Kidney (tissue), 14 donors: Measurements from ENCODE around the gene VPS16. TPM values are rescaled to one million over a fixed set of nuclear protein-coding genes. Genes with fewer than 3 reads are reported as not detected.

Experiments
- DNase-seq, 5 donors: peaks; one replicate each; pipeline ENCODE4 v3.0.0-alpha.2; 2013 to 2020
- FAIRE-seq: peaks from 2 replicates; lab custom pipeline; 2012; peaks lifted over from hg19 to GRCh38; lab: Jason Lieb, UNC
- H3K27ac ChIP-seq, 2 donors: one replicate each; pipeline ENCODE4 v1.7.0; 2013; ENCODE audit warnings: low read depth in 2 of 2, low read length in 2 of 2, inconsistent platforms in 1 of 2
- H3K27me3 ChIP-seq: one replicate; pipeline ENCODE4 v1.7.1; 2013; ENCODE audit warnings: low read length, inconsistent platforms; ENCODE audit not compliant: control insufficient read depth, insufficient read depth
- H3K36me3 ChIP-seq, 3 donors: one replicate each; pipeline versions ENCODE4 v1.7.0 to v1.7.1; 2013; ENCODE audit warnings: low read length in 3 of 3, control low read depth in 1 of 3, inconsistent platforms in 1 of 3; ENCODE audit not compliant: insufficient read depth in 3 of 3, control insufficient read depth in 2 of 3
- H3K4me1 ChIP-seq, 3 donors: one replicate each; pipeline versions ENCODE4 v1.7.0 to v1.7.1; 2013; ENCODE audit warnings: low read length in 3 of 3, inconsistent platforms in 1 of 3, low read depth in 1 of 3; ENCODE audit not compliant: control insufficient read depth in 2 of 3, insufficient read depth in 2 of 3
- H3K4me3 ChIP-seq, 3 donors: one replicate each; pipeline versions ENCODE4 v1.7.0 to v1.8.1; 2013; ENCODE audit warnings: low read length in 3 of 3, control low read depth in 1 of 3, inconsistent platforms in 1 of 3
- H3K9ac ChIP-seq, 3 donors: one replicate each; pipeline versions ENCODE4 v1.7.0 to v1.7.1; 2013; ENCODE audit warnings: low read length in 3 of 3, control low read depth in 1 of 3, inconsistent platforms in 1 of 3
- H3K9me3 ChIP-seq, 3 donors: one replicate each; pipeline versions ENCODE4 v1.7.0 to v1.7.1; 2013; ENCODE audit warnings: low read length in 3 of 3, control low read depth in 1 of 3, inconsistent platforms in 1 of 3; ENCODE audit not compliant: control insufficient read depth in 2 of 3, insufficient read depth in 1 of 3
- intact Hi-C: fragments of 100-400 bp; cut with DNase I; formaldehyde crosslinking; loops from one replicate; pipeline ENCODE4 v1.11.1; 2022
- polyA plus RNA-seq: library from polyadenylated mRNA; stranded (reverse); fragments of 350-450 nt; fragmentation: Illumina TruSeq; extraction: RNeasy Lipid Tissue Mini Kit (QIAGEN cat#74804); gene quantifications from one replicate; pipeline ENCODE4 v1.2.3, GENCODE V29; 2014; ENCODE audit warnings: low read depth, low replicate concordance; ENCODE audit not compliant: insufficient read depth
- total RNA-seq: library from RNA; stranded (reverse); fragmentation: NEBNext Ultra II Directional; extraction: Animal tissue kit (Norgen Biotek cat#: 25700); gene quantifications from one replicate; pipeline ENCODE4 v1.2.1, GENCODE V29; 2021
- TF ChIP-seq, protein P1 (sequence below): IDR thresholded peaks from 3 replicates; pipeline ENCODE4 v1.5.1; 2012; ENCODE audit warnings: mild to moderate bottlenecking, moderate library complexity, borderline replicate concordance; ENCODE audit not compliant: insufficient read depth; ENCODE audit errors: extremely low read depth
- donor health status: control.
- donor health status: control.
- donor health status: control.
- donor health status: control.
- donor health status: control.
- donor health status: DM: yes; HTN: yes; CAD: no.
- donor health status: Normal renal cell carcinoma (clear cell type).

VPS16 gene
- total and polyA plus RNA-seq, 2 donors from 2014 or later = 38.6 to 38.8 TPM

DNA sequence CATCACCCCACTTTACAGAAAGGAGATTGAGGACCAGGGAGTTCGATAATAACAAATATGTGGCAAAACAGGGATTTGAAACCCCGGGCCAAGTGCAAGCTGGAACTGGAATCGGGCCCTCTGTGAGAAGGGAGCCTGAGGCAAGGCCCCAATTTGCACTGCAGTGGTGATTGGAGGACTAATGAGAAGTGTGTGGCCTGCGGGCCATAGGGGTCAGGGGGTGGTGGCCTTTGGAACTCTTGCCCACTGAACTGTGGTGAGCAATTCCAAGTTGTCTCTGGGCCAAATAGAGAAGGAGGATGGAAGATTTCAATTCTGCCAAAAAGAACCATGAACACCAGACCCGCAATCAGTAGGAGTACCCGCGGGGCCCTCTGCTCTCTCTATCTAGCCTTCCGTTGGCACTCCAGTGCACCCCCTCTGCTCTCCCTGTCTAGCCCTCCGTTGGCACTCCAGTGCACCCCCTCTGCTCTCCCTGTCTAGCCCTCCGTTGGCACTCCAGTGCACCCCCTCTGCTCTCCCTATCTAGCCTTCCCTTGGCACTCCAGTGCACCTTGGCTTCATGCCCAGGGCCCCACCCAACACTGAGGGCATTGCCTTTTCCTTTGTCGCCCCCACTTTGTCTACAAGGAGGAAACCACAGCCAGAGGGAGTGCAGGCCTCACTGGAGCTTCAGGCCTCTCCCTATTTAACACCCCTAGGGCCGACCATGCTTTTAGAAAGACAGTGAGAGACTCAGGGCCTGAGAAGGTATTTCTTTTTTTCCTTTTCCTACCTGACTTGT lies 26.7 kb downstream of the VPS16 start:
- FAIRE-seq (no peak), DNase-seq (no peak)
- TF ChIP-seq, protein P1, sequence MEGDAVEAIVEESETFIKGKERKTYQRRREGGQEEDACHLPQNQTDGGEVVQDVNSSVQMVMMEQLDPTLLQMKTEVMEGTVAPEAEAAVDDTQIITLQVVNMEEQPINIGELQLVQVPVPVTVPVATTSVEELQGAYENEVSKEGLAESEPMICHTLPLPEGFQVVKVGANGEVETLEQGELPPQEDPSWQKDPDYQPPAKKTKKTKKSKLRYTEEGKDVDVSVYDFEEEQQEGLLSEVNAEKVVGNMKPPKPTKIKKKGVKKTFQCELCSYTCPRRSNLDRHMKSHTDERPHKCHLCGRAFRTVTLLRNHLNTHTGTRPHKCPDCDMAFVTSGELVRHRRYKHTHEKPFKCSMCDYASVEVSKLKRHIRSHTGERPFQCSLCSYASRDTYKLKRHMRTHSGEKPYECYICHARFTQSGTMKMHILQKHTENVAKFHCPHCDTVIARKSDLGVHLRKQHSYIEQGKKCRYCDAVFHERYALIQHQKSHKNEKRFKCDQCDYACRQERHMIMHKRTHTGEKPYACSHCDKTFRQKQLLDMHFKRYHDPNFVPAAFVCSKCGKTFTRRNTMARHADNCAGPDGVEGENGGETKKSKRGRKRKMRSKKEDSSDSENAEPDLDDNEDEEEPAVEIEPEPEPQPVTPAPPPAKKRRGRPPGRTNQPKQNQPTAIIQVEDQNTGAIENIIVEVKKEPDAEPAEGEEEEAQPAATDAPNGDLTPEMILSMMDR = no peak
- intact Hi-C loops = no loop called here
- Histone ChIP-seq H3K27me3 (peaks cover 4% of the 10 kb centered on the region), H3K27ac (no peak overlapping the region), H3K36me3 (peaks cover 0 to 13% (median 5%) of the 10 kb centered on the region in 3 donors), H3K9me3 (no peaks in the 10 kb centered on the region), H3K9ac (no peak overlapping the region), H3K4me3 (no peak overlapping the region), H3K4me1 (peaks cover 0 to 4% (median 0%) of the 10 kb centered on the region in 3 donors)

- TF ChIP-seq, protein P1 = no peak
- Histone ChIP-seq H3K9ac (no peak overlapping the region), H3K4me1 (peaks cover 0 to 11% (median 4%) of the 10 kb centered on the region in 3 donors), H3K27ac (no peak overlapping the region), H3K36me3 (peaks cover 0 to 11% (median 5%) of the 10 kb centered on the region in 3 donors), H3K27me3 (peaks cover 7% of the 10 kb centered on the region), H3K9me3 (no peaks in the 10 kb centered on the region), H3K4me3 (no peak overlapping the region)
- no peak for FAIRE-seq
- no peak for DNase-seq
- intact Hi-C loops = no loop called here
These were observed 28.8 kb downstream of the VPS16 start for GRCh38 chr20:2869381-2869780.

DNA sequence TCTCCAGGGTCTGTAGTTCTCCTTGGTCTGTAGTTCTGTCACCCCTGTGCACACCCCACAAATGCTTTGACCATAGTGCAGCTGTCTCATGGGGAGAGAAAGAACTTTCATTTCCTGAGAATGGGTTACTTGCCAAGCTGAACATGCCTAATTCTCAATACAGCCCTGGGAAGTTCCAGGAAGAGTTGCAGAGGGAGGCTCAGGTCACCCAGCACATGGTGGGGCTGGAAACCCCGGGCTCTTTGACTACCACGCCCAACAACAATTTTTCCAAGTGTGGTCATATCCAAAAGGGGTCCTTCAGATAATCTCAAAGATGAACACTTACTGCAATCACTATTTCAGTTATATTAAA lies 30.5 kb downstream of the VPS16 start:
- H3K9ac ChIP-seq = no peak overlapping the region
- intact Hi-C loops = no loop called here
- peaks cover 7% of the 10 kb centered on the region for H3K27me3 ChIP-seq
- no peak for DNase-seq
- no peaks in the 10 kb centered on the region for H3K9me3 ChIP-seq
- FAIRE-seq = no peak
- H3K36me3 ChIP-seq = peaks cover 0 to 2% (median 0%) of the 10 kb centered on the region in 3 donors
- no peak overlapping the region for H3K4me3 ChIP-seq
- H3K27ac ChIP-seq = no peak overlapping the region
- TF ChIP-seq, protein P1 = no peak
- H3K4me1 ChIP-seq = peaks cover 4 to 25% (median 8%) of the 10 kb centered on the region in 3 donors
